Measurements from ENCODE around the gene EFNA4. TPM values are rescaled to one million over a fixed set of nuclear protein-coding genes. Genes with fewer than 3 reads are reported as not detected.

The EFNA4 gene
- total RNA-seq, 1 experiment from 2014 or later, result 14.5 TPM

DNA sequence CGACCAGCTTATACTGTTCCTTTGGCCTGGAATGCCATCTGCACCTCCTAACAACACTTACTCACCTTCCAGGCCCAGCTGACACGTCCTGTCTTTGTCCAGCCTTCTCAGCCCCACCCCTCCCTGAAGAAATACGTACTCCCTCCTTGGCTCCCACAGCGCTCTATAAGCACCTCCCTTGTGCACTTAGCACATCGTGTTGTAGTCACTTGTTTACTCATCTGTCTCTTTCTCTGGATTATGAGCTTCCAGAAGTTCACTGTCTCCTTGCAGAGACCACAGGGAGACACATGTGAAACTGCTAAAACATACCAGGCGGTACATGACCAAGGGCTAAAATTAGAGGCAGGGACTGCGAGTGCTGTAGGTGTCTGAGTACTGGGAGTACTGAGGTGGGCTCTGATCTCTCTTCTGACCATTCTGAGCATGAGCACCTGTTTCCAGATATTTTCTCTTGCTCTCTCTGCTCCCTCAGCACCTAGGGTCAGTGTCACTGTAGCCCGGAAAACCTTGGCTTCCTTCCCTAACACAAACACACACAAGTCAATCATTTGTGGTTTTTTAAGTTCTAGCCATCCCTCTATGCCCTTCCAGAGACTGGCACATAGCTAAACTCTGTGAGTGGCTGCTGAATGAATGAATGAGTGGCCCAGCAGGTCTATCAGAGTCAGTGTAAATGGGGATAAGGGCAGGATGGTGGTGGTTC, 24.8 kb upstream of the EFNA4 start:
- Histone ChIP-seq H3K4me3 (ENCODE audit: low read length) (no peak overlapping the region), H3K4me2 (ENCODE audit: low read depth, low read length, poor library complexity, severe bottlenecking) (no peak overlapping the region), H2AFZ (ENCODE audit: low read length) (no peak overlapping the region), H4K20me1 (ENCODE audit: insufficient read depth, low read depth, low read length) (no peaks in the 10 kb centered on the region), H3K36me3 (ENCODE audit: insufficient read depth, low read length) (no peaks in the 10 kb centered on the region), H3K4me1 (ENCODE audit: low read length) (no peaks in the 10 kb centered on the region), H3K79me2 (ENCODE audit: low read length) (no peaks in the 10 kb centered on the region), H3K27me3 (ENCODE audit: low read length) (no peaks in the 10 kb centered on the region), H3K9me3 (ENCODE audit: low read length) (no peaks in the 10 kb centered on the region), H3K27ac (ENCODE audit: low read length) (no peak overlapping the region), H3K9ac (ENCODE audit: low read length) (no peak overlapping the region), H3K9me2 (replicated peaks; ENCODE audit: insufficient read depth, low read length) (no peaks in the 10 kb centered on the region)
- DNase-seq, result no peak

DNA sequence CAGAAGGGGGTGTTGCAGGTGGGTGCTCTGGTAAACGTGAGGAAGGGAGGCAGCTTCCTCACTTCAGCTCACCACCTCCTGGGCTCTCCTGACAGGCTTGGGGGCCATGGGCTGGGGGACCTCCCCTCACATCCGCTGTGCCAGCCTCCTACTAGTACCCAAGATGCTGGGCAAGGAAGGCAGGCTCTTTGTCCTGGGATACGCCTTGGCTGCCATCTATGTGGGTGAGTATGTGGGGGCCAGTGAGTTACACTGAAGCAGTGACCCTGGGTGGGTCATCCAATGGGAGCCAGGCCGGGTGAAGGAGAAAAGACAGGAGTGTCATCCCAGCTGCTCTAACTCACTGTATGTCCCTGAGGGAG, 24.3 kb upstream of the EFNA4 start:
- H2AFZ ChIP-seq (ENCODE audit: low read length), result no peak overlapping the region
- H3K9me3 ChIP-seq (ENCODE audit: low read length), result no peaks in the 10 kb centered on the region

GRCh38 chr1:155040358-155041093, 23.0 kb upstream of the EFNA4 start:
- Histone ChIP-seq H4K20me1 (ENCODE audit: insufficient read depth, low read depth, low read length) (no peaks in the 10 kb centered on the region), H3K4me3 (ENCODE audit: low read length) (no peak overlapping the region), H3K27me3 (ENCODE audit: low read length) (no peaks in the 10 kb centered on the region), H3K9me3 (ENCODE audit: low read length) (no peaks in the 10 kb centered on the region), H3K9ac (ENCODE audit: low read length) (no peak overlapping the region), H3K36me3 (ENCODE audit: insufficient read depth, low read length) (no peaks in the 10 kb centered on the region), H3K79me2 (ENCODE audit: low read length) (no peaks in the 10 kb centered on the region), H2AFZ (ENCODE audit: low read length) (no peak overlapping the region), H3K9me2 (replicated peaks; ENCODE audit: insufficient read depth, low read length) (no peaks in the 10 kb centered on the region), H3K27ac (ENCODE audit: low read length) (no peak overlapping the region), H3K4me2 (ENCODE audit: low read depth, low read length, poor library complexity, severe bottlenecking) (no peak overlapping the region), H3K4me1 (ENCODE audit: low read length) (no peaks in the 10 kb centered on the region)
- no peak for DNase-seq

More for the DNA sequence above, 24.3 kb upstream of the EFNA4 start:
- H3K36me3 ChIP-seq (ENCODE audit: insufficient read depth, low read length), result no peaks in the 10 kb centered on the region
- no peak overlapping the region for H3K4me3 ChIP-seq (ENCODE audit: low read length)
- no peak overlapping the region for H3K9ac ChIP-seq (ENCODE audit: low read length)
- no peaks in the 10 kb centered on the region for H3K27me3 ChIP-seq (ENCODE audit: low read length)
- no peaks in the 10 kb centered on the region for H3K9me2 ChIP-seq (replicated peaks; ENCODE audit: insufficient read depth, low read length)
- no peaks in the 10 kb centered on the region for H3K4me1 ChIP-seq (ENCODE audit: low read length)
- no peaks in the 10 kb centered on the region for H3K79me2 ChIP-seq (ENCODE audit: low read length)
- DNase-seq, result no peak
- H3K4me2 ChIP-seq (ENCODE audit: low read depth, low read length, poor library complexity, severe bottlenecking), result no peak overlapping the region
- H4K20me1 ChIP-seq (ENCODE audit: insufficient read depth, low read depth, low read length), result no peaks in the 10 kb centered on the region
- no peak overlapping the region for H3K27ac ChIP-seq (ENCODE audit: low read length)

GRCh38 chr1:155042789-155043188, 20.8 kb upstream of the EFNA4 start:
- H2AFZ ChIP-seq (ENCODE audit: low read length), result no peak overlapping the region
- no peak for DNase-seq
- no peaks in the 10 kb centered on the region for H3K79me2 ChIP-seq (ENCODE audit: low read length)
- H3K36me3 ChIP-seq (ENCODE audit: insufficient read depth, low read length), result no peaks in the 10 kb centered on the region
- H3K9ac ChIP-seq (ENCODE audit: low read length), result no peak overlapping the region
- no peak overlapping the region for H3K27ac ChIP-seq (ENCODE audit: low read length)
- H4K20me1 ChIP-seq (ENCODE audit: insufficient read depth, low read depth, low read length), result no peaks in the 10 kb centered on the region
- no peaks in the 10 kb centered on the region for H3K4me1 ChIP-seq (ENCODE audit: low read length)
- H3K4me2 ChIP-seq (ENCODE audit: low read depth, low read length, poor library complexity, severe bottlenecking), result no peak overlapping the region
- H3K4me3 ChIP-seq (ENCODE audit: low read length), result no peak overlapping the region
- H3K9me2 ChIP-seq (replicated peaks; ENCODE audit: insufficient read depth, low read length), result no peaks in the 10 kb centered on the region
- no peaks in the 10 kb centered on the region for H3K9me3 ChIP-seq (ENCODE audit: low read length)
- H3K27me3 ChIP-seq (ENCODE audit: low read length), result no peaks in the 10 kb centered on the region

DNA sequence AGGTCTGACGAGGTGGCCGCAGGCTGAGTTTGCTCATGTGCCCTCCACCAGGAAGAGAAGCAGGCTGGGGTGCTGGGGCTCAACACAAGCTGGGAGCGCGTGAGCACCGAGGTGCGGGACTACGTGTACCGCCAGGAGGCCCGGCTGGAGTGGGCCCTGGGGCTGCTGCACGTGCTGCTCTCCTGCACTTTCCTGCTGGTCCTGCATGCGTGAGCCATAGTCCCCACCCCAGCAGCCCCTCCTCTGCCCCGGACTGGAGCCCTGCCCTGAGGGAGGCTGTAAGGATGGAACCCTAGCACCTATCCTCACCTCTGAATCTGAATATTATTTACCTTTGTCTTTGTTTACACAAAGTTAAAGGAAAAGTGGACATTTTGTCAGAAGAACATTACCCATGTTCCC, 20.2 kb upstream of the EFNA4 start:
- no peak for DNase-seq
- no peaks in the 10 kb centered on the region for H3K36me3 ChIP-seq (ENCODE audit: insufficient read depth, low read length)
- H3K4me3 ChIP-seq (ENCODE audit: low read length), result no peak overlapping the region
- no peak overlapping the region for H3K4me2 ChIP-seq (ENCODE audit: low read depth, low read length, poor library complexity, severe bottlenecking)
- H3K27ac ChIP-seq (ENCODE audit: low read length), result no peak overlapping the region
- H3K9me3 ChIP-seq (ENCODE audit: low read length), result no peaks in the 10 kb centered on the region
- H2AFZ ChIP-seq (ENCODE audit: low read length), result no peak overlapping the region
- H3K4me1 ChIP-seq (ENCODE audit: low read length), result no peaks in the 10 kb centered on the region
- H4K20me1 ChIP-seq (ENCODE audit: insufficient read depth, low read depth, low read length), result no peaks in the 10 kb centered on the region
- H3K9ac ChIP-seq (ENCODE audit: low read length), result no peak overlapping the region
- H3K27me3 ChIP-seq (ENCODE audit: low read length), result no peaks in the 10 kb centered on the region
- no peaks in the 10 kb centered on the region for H3K79me2 ChIP-seq (ENCODE audit: low read length)
- no peaks in the 10 kb centered on the region for H3K9me2 ChIP-seq (replicated peaks; ENCODE audit: insufficient read depth, low read length)

DNA sequence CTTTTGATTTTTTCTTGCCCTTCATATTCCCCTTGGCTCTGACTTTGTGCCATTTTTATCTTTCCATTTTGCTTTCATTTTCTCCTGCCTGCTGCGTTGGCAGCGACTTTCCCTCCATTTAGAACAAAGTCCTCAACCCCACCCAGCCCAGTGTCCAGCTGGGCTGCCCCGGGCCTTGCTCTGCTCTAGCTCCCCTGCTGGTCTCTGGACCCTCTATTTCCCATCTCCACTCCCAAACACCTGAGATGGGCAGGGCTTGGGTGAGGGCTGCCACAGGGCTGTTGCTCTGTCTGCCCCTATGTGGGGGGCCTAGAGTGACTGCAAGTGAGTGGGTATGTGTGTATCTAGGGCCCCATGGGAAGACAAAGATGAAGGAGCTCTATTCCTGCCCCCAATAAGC, 19.7 kb upstream of the EFNA4 start:
- Histone ChIP-seq H3K27me3 (ENCODE audit: low read length) (no peaks in the 10 kb centered on the region), H3K9ac (ENCODE audit: low read length) (no peak overlapping the region)

GRCh38 chr1:155044365-155044764, 19.2 kb upstream of the EFNA4 start:
- H4K20me1 ChIP-seq (ENCODE audit: insufficient read depth, low read depth, low read length), result no peaks in the 10 kb centered on the region
- H3K9me2 ChIP-seq (replicated peaks; ENCODE audit: insufficient read depth, low read length), result no peaks in the 10 kb centered on the region
- no peaks in the 10 kb centered on the region for H3K27me3 ChIP-seq (ENCODE audit: low read length)
- H3K27ac ChIP-seq (ENCODE audit: low read length), result no peak overlapping the region
- no peak overlapping the region for H3K4me2 ChIP-seq (ENCODE audit: low read depth, low read length, poor library complexity, severe bottlenecking)
- DNase-seq, result no peak
- H2AFZ ChIP-seq (ENCODE audit: low read length), result no peak overlapping the region
- no peak overlapping the region for H3K9ac ChIP-seq (ENCODE audit: low read length)
- no peaks in the 10 kb centered on the region for H3K36me3 ChIP-seq (ENCODE audit: insufficient read depth, low read length)
- H3K79me2 ChIP-seq (ENCODE audit: low read length), result no peaks in the 10 kb centered on the region
- H3K4me3 ChIP-seq (ENCODE audit: low read length), result no peak overlapping the region
- no peaks in the 10 kb centered on the region for H3K4me1 ChIP-seq (ENCODE audit: low read length)
- no peaks in the 10 kb centered on the region for H3K9me3 ChIP-seq (ENCODE audit: low read length)

More for the DNA sequence above, 19.7 kb upstream of the EFNA4 start:
- Histone ChIP-seq H3K79me2 (ENCODE audit: low read length) (no peaks in the 10 kb centered on the region), H4K20me1 (ENCODE audit: insufficient read depth, low read depth, low read length) (no peaks in the 10 kb centered on the region), H3K4me2 (ENCODE audit: low read depth, low read length, poor library complexity, severe bottlenecking) (no peak overlapping the region), H3K36me3 (ENCODE audit: insufficient read depth, low read length) (no peaks in the 10 kb centered on the region), H3K4me1 (ENCODE audit: low read length) (no peaks in the 10 kb centered on the region), H3K9me2 (replicated peaks; ENCODE audit: insufficient read depth, low read length) (no peaks in the 10 kb centered on the region), H3K9me3 (ENCODE audit: low read length) (no peaks in the 10 kb centered on the region), H3K4me3 (ENCODE audit: low read length) (no peak overlapping the region), H2AFZ (ENCODE audit: low read length) (no peak overlapping the region), H3K27ac (ENCODE audit: low read length) (no peak overlapping the region)
- DNase-seq, result no peak

DNA sequence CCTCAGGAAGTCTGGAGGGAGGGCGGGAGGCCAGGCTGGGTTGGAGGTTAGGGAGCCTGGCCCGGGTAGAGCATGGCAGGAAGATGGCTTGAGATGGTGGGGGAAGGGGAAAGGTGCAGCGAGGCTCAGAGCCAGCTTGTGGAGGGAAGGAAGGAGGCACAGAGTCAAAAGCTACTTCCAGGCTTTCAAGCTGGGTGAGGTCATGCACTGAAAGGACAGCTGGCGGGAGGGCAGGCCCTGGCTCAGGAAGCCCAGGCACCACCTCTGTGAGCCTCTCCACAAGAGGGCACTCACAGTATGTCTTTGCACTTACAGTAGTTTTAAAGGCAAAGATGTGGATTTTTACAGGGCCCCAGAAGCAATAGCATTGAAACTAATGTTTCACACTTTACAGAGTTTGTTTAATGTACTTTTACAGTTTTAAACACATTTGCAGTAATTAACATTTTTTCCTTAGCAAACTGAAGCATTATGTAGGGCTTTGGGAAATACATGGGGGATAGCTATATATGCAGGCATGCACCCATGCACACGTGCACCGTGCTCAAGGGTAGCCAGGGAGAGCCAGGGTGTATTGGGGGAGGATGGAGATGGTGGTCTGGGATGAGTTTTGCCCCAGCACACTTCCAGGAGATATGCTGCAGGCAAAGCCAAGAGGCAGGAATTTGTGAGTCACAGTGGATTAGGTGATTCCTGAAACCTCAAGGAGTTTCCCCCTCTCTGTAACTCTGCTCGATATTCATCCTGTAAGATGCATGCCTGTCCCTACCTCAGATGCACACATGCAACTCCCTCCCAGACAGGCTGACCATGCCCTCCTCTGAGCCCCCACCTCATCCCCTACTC, 18.5 kb upstream of the EFNA4 start:
- H3K4me2 ChIP-seq (ENCODE audit: low read depth, low read length, poor library complexity, severe bottlenecking), result no peak overlapping the region
- peak; percentile 88 for DNase-seq

More for the DNA sequence above, 18.5 kb upstream of the EFNA4 start:
- no peak overlapping the region for H3K4me3 ChIP-seq (ENCODE audit: low read length)
- H3K9me2 ChIP-seq (replicated peaks; ENCODE audit: insufficient read depth, low read length), result no peaks in the 10 kb centered on the region
- no peaks in the 10 kb centered on the region for H3K36me3 ChIP-seq (ENCODE audit: insufficient read depth, low read length)
- no peaks in the 10 kb centered on the region for H3K9me3 ChIP-seq (ENCODE audit: low read length)
- H3K9ac ChIP-seq (ENCODE audit: low read length), result no peak overlapping the region
- H4K20me1 ChIP-seq (ENCODE audit: insufficient read depth, low read depth, low read length), result no peaks in the 10 kb centered on the region
- no peaks in the 10 kb centered on the region for H3K79me2 ChIP-seq (ENCODE audit: low read length)
- no peak overlapping the region for H3K27ac ChIP-seq (ENCODE audit: low read length)
- H3K4me1 ChIP-seq (ENCODE audit: low read length), result peaks cover 4% of the 10 kb centered on the region
- no peak overlapping the region for H2AFZ ChIP-seq (ENCODE audit: low read length)
- no peaks in the 10 kb centered on the region for H3K27me3 ChIP-seq (ENCODE audit: low read length)

Measured in Karpas-422 (cell line).